Parathyroid adenoma (tissue), 2 donors: ENCODE data around the gene PRKAB2.

ENCODE experiments used
- H2AFZ ChIP-seq: fragments of 300-600 bp; sonication (generic); one replicate; pipeline ENCODE4 v1.7.0; 2017; ENCODE audit warnings: antibody characterized with exemption, mild to moderate bottlenecking
- H3K27ac ChIP-seq: fragments of 300-600 bp; sonication (generic); one replicate; pipeline ENCODE4 v1.7.0; 2017
- H3K27me3 ChIP-seq: fragments of 300-600 bp; sonication (generic); one replicate; pipeline ENCODE4 v1.7.0; 2017; ENCODE audit warnings: low read length; ENCODE audit not compliant: control insufficient read depth, insufficient read depth
- H3K36me3 ChIP-seq: fragments of 300-600 bp; sonication (generic); one replicate; pipeline ENCODE4 v1.7.0; 2017; ENCODE audit warnings: low read length; ENCODE audit not compliant: control insufficient read depth, insufficient read depth
- H3K4me1 ChIP-seq: fragments of 300-600 bp; sonication (generic); one replicate; pipeline ENCODE4 v1.7.0; 2017; ENCODE audit warnings: control low read depth
- H3K4me2 ChIP-seq: fragments of 300-600 bp; sonication (generic); one replicate; pipeline ENCODE4 v1.7.0; 2017; ENCODE audit warnings: low read length
- H3K4me3 ChIP-seq: fragments of 300-600 bp; sonication (generic); one replicate; pipeline ENCODE4 v1.7.0; 2017; ENCODE audit warnings: low read depth, low read length
- H3K79me2 ChIP-seq: fragments of 300-600 bp; sonication (generic); one replicate; pipeline ENCODE4 v1.7.0; 2017; ENCODE audit warnings: control low read depth
- H3K9ac ChIP-seq: fragments of 300-600 bp; sonication (generic); one replicate; pipeline ENCODE4 v1.7.0; 2017; ENCODE audit warnings: mild to moderate bottlenecking
- H3K9me3 ChIP-seq: fragments of 300-600 bp; sonication (generic); one replicate; pipeline ENCODE4 v1.7.0; 2017; ENCODE audit warnings: low read length; ENCODE audit not compliant: control insufficient read depth
- CTCF ChIP-seq: fragments of 300-600 bp; sonication (generic); IDR thresholded peaks from one replicate; pipeline ENCODE4 v1.7.0; 2017; ENCODE audit warnings: antibody characterized with exemption, mild to moderate bottlenecking
- donor health status: primary hyperparathyroidism.

PRKAB2 gene

GRCh38 chr1:147210987-147211386, 38.7 kb upstream of the PRKAB2 start:
- Histone ChIP-seq H3K4me3 (no peak overlapping the region), H3K27me3 (no peaks in the 10 kb centered on the region), H2AFZ (no peak overlapping the region), H3K4me1 (peaks cover 9% of the 10 kb centered on the region), H3K9ac (no peak overlapping the region), H3K36me3 (no peaks in the 10 kb centered on the region), H3K27ac (no peak overlapping the region), H3K9me3 (no peaks in the 10 kb centered on the region), H3K79me2 (no peaks in the 10 kb centered on the region), H3K4me2 (no peak overlapping the region)
- no peak for TF ChIP-seq CTCF

GRCh38 chr1:147209825-147210821, 37.9 kb upstream of the PRKAB2 start:
- no peaks in the 10 kb centered on the region for H3K27me3 ChIP-seq
- no peak for TF ChIP-seq CTCF
- peak overlapping the region; percentile 18 for H3K4me2 ChIP-seq
- no peak overlapping the region for H3K4me3 ChIP-seq
- no peaks in the 10 kb centered on the region for H3K36me3 ChIP-seq
- no peaks in the 10 kb centered on the region for H3K79me2 ChIP-seq
- H3K9ac ChIP-seq = no peak overlapping the region
- no peak overlapping the region for H3K27ac ChIP-seq
- no peaks in the 10 kb centered on the region for H3K9me3 ChIP-seq
- H2AFZ ChIP-seq = no peak overlapping the region
- H3K4me1 ChIP-seq = peaks cover 3% of the 10 kb centered on the region

- Histone ChIP-seq H3K9ac (no peak overlapping the region), H3K79me2 (no peaks in the 10 kb centered on the region), H3K36me3 (no peaks in the 10 kb centered on the region), H3K9me3 (no peaks in the 10 kb centered on the region), H3K27ac (no peak overlapping the region), H3K27me3 (no peaks in the 10 kb centered on the region), H3K4me1 (peaks cover 3% of the 10 kb centered on the region), H3K4me2 (no peak overlapping the region), H2AFZ (no peak overlapping the region), H3K4me3 (no peak overlapping the region)
- no peak for TF ChIP-seq CTCF
Measured at GRCh38 chr1:147208619-147209018, 36.3 kb upstream of the PRKAB2 start.

GRCh38 chr1:147207192-147207591, 34.9 kb upstream of the PRKAB2 start:
- no peak overlapping the region for H3K27ac ChIP-seq
- H3K36me3 ChIP-seq = no peaks in the 10 kb centered on the region
- H3K4me1 ChIP-seq = no peaks in the 10 kb centered on the region
- no peaks in the 10 kb centered on the region for H3K79me2 ChIP-seq
- no peaks in the 10 kb centered on the region for H3K27me3 ChIP-seq
- H3K4me2 ChIP-seq = no peak overlapping the region
- H3K4me3 ChIP-seq = no peak overlapping the region
- H2AFZ ChIP-seq = no peak overlapping the region
- H3K9ac ChIP-seq = no peak overlapping the region
- no peak for TF ChIP-seq CTCF
- no peaks in the 10 kb centered on the region for H3K9me3 ChIP-seq

GRCh38 chr1:147204080-147204479, 31.8 kb upstream of the PRKAB2 start:
- H3K4me2 ChIP-seq = peak overlapping the region; percentile 38
- no peak overlapping the region for H2AFZ ChIP-seq
- no peaks in the 10 kb centered on the region for H3K36me3 ChIP-seq
- TF ChIP-seq CTCF = no peak
- H3K4me3 ChIP-seq = no peak overlapping the region
- H3K27ac ChIP-seq = no peak overlapping the region
- H3K27me3 ChIP-seq = no peaks in the 10 kb centered on the region
- peaks cover 9% of the 10 kb centered on the region for H3K4me1 ChIP-seq
- H3K9me3 ChIP-seq = no peaks in the 10 kb centered on the region
- no peak overlapping the region for H3K9ac ChIP-seq
- no peaks in the 10 kb centered on the region for H3K79me2 ChIP-seq
